GM13976 (cell line): ENCODE data around the gene C1orf105.
A peak's percentile ranks its signal among the peaks of the same experiment; 100 is the strongest.

Experiments
- DNase-seq: peaks from one replicate; pipeline ENCODE4 v3.0.0; 2012; ENCODE audit warnings: low spot score
- in situ Hi-C: fragments of 300-500 bp; cut with MboI; formaldehyde crosslinking; loops from one replicate; pipeline ENCODE4 v1.12.0; 2022; ENCODE audit warnings: low sequenced_read_pairs, mixed read lengths, inconsistent platforms; ENCODE audit not compliant: unreplicated experiment
- TF ChIP-seq, protein P1 (sequence below): IDR thresholded peaks from 2 replicates; pipeline ENCODE4 v1.5.1; 2012; ENCODE audit warnings: borderline replicate concordance, mild to moderate bottlenecking; ENCODE audit not compliant: insufficient read depth; ENCODE audit errors: extremely low read depth, missing control alignments, control extremely low read depth

Gene C1orf105

GRCh38 chr1:172380441-172381244 lies 39.8 kb upstream of the C1orf105 start:
- in situ Hi-C loops = no loop called here
- peak; percentile 39 for DNase-seq
- TF ChIP-seq, protein P1, sequence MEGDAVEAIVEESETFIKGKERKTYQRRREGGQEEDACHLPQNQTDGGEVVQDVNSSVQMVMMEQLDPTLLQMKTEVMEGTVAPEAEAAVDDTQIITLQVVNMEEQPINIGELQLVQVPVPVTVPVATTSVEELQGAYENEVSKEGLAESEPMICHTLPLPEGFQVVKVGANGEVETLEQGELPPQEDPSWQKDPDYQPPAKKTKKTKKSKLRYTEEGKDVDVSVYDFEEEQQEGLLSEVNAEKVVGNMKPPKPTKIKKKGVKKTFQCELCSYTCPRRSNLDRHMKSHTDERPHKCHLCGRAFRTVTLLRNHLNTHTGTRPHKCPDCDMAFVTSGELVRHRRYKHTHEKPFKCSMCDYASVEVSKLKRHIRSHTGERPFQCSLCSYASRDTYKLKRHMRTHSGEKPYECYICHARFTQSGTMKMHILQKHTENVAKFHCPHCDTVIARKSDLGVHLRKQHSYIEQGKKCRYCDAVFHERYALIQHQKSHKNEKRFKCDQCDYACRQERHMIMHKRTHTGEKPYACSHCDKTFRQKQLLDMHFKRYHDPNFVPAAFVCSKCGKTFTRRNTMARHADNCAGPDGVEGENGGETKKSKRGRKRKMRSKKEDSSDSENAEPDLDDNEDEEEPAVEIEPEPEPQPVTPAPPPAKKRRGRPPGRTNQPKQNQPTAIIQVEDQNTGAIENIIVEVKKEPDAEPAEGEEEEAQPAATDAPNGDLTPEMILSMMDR = no peak

GRCh38 chr1:172381946-172382345 lies 38.5 kb upstream of the C1orf105 start:
- no peak for DNase-seq
- TF ChIP-seq, protein P1 = no peak
- in situ Hi-C loops = no loop called here

DNA sequence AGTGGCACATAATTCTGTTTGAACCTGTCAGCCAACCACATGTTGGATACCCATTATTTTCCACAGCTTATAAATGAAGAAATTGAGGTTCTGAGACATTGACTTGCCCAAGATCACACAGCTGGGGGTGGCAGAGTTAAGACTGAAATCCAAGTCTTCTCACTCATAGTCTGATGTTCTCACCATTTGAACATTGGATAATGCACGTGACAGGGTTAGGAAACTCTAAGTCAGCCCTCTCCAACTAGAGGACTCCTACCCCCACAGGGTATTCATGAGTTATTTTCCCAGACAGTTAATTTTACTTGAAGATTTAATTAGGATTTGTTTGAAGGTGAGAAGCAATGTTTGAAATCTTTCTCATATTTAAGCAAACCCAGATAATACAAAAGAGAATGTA lies 38.1 kb upstream of the C1orf105 start:
- in situ Hi-C loops = no loop called here
- TF ChIP-seq, protein P1 = no peak
- DNase-seq = no peak

DNA sequence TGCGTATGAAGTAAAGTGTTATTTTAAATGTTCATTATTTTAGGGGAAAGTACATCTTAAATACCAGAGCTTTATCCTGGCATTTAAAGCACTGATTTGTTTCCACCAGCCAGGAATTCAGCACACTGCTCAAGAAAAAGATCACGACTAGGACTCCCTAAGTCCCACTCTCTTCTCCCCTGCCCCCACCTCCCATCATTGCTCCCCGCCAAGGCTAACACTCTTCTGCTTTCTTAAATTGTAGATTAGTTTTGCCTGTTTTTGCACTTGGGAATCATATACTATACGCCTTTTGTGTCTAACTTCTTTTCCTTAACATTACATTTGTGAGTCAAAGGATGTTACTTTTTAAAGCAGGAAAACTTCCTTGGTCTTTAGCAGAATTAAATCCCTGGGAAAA lies 37.5 kb upstream of the C1orf105 start:
- TF ChIP-seq, protein P1 = no peak
- in situ Hi-C loops = no loop called here
- DNase-seq = no peak

DNA sequence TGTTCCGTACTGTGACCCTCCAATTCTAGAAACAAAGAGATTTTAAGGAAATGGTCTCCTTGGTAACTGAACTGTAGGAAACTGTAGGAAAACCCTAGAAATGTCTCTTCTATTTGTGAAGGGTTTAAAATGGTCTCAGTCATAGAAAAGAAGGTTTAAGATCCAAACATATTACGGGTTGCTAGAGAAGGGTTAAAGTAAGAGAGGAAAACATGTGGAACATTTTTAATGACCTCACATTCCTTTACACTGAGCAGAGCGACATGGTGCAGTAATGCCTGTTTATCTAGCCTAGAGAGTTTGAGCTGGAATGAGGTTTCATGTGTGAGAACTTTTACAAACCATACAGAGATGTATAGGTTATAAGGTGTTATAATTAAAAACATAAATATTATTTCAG lies 36.9 kb upstream of the C1orf105 start:
- in situ Hi-C loops = no loop called here
- TF ChIP-seq, protein P1 = no peak
- DNase-seq = no peak

GRCh38 chr1:172384656-172385055 lies 35.8 kb upstream of the C1orf105 start:
- in situ Hi-C loops = no loop called here
- no peak for DNase-seq
- TF ChIP-seq, protein P1 = no peak

DNA sequence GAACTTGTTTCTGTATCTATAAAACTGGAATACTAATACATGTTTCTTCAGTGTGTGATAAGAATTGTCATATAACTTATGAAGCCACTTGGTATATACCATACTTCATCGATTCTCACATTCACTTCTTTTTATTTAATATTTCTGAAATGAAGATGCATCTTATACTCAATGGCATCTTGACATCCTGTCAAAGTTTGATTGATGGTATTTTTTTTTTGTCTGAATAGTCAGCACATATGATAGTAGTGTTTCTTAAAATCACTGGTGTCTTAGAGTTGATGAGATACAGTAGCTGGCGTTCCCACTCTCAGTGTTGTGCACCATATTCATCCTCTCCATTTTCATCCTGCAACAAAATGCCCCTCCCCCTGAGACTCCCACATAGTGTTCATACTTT lies 34.4 kb upstream of the C1orf105 start:
- in situ Hi-C loops = no loop called here
- TF ChIP-seq, protein P1 = no peak
- no peak for DNase-seq
